ENCODE results near the gene CFL2.

- TF ChIP-seq, protein P1, sequence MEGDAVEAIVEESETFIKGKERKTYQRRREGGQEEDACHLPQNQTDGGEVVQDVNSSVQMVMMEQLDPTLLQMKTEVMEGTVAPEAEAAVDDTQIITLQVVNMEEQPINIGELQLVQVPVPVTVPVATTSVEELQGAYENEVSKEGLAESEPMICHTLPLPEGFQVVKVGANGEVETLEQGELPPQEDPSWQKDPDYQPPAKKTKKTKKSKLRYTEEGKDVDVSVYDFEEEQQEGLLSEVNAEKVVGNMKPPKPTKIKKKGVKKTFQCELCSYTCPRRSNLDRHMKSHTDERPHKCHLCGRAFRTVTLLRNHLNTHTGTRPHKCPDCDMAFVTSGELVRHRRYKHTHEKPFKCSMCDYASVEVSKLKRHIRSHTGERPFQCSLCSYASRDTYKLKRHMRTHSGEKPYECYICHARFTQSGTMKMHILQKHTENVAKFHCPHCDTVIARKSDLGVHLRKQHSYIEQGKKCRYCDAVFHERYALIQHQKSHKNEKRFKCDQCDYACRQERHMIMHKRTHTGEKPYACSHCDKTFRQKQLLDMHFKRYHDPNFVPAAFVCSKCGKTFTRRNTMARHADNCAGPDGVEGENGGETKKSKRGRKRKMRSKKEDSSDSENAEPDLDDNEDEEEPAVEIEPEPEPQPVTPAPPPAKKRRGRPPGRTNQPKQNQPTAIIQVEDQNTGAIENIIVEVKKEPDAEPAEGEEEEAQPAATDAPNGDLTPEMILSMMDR (IDR thresholded peaks at IDR 0.05) = no peak
- no peak for TF ChIP-seq POLR2AphosphoS5 (IDR thresholded peaks at IDR 0.05)
Observed at GRCh38 chr14:34742270-34743115, 28.1 kb upstream of the CFL2 start.
